GM12864 (cell line): ENCODE data around the gene GRIA1.

Source experiments
- DNase-seq: peaks from one replicate; pipeline ENCODE4 v3.0.0-alpha.2; 2011; ENCODE audit warnings: low read depth
- H3K4me3 ChIP-seq: 2 replicates; pipeline ENCODE4 v1.5.1; 2011; ENCODE audit warnings: mild to moderate bottlenecking, low read depth, low read length, control low read depth
- CTCF ChIP-seq: IDR thresholded peaks from 2 replicates; pipeline ENCODE4 v1.5.1; 2011; ENCODE audit warnings: low read depth, mild to moderate bottlenecking, moderate library complexity, low read length, control low read depth, inconsistent platforms; ENCODE audit errors: missing control alignments

GRIA1 gene

GRCh38 chr5:153572411-153573145 is 82.1 kb downstream of the GRIA1 start:
- DNase-seq: no peak
- H3K4me3 ChIP-seq: no peak overlapping the region
- TF ChIP-seq CTCF: no peak

GRCh38 chr5:153573326-153574033 is 83.0 kb downstream of the GRIA1 start:
- TF ChIP-seq CTCF: no peak
- H3K4me3 ChIP-seq: no peak overlapping the region
- no peak for DNase-seq

GRCh38 chr5:153584126-153584959 is 93.9 kb downstream of the GRIA1 start:
- no peak overlapping the region for H3K4me3 ChIP-seq
- TF ChIP-seq CTCF: no peak
- no peak for DNase-seq

- no peak overlapping the region for H3K4me3 ChIP-seq
These were observed 94.5 kb downstream of the GRIA1 start for GRCh38 chr5:153584960-153585359.

GRCh38 chr5:153585622-153586277 is 95.3 kb downstream of the GRIA1 start:
- no peak for TF ChIP-seq CTCF
- H3K4me3 ChIP-seq: no peak overlapping the region
- DNase-seq: no peak

More at GRCh38 chr5:153584960-153585359, 94.5 kb downstream of the GRIA1 start:
- no peak for TF ChIP-seq CTCF
- DNase-seq: no peak

- DNase-seq: no peak
- no peak overlapping the region for H3K4me3 ChIP-seq
- TF ChIP-seq CTCF: no peak
These were observed 101.6 kb downstream of the GRIA1 start for GRCh38 chr5:153592081-153592480.
